HepG2 (cell line): ENCODE data around the gene NF2. TPM values are rescaled to one million over a fixed set of nuclear protein-coding genes. Genes with fewer than 3 reads are reported as not detected.

Experiments
- ATAC-seq: fragments of 200-7000 bp; cut with Tn5 transposase; 3 replicates; pipeline ENCODE4 v1.9.1; 2020; ENCODE audit warnings: mild to moderate bottlenecking, moderate library complexity
- BruUV-seq: library from RNA; stranded (reverse); fragments of 400-500 nt; replicated peaks from 2 replicates; lab custom pipeline; 2021; lab: Mats Ljungman, UMichigan
- CTCF ChIA-PET: fragments of 300-600 bp; formaldehyde crosslinking; extraction: SDS; loops from one replicate; lab custom pipeline; 2021; ENCODE audit warnings: low total read pairs, inconsistent platforms, low intra/inter-chr PET ratio; lab: Yijun Ruan, JAX
- POLR2A ChIA-PET: fragments of 350-600 bp; sonication (Branson Sonifier 250); formaldehyde crosslinking; loops from one replicate; lab custom pipeline; 2020; ENCODE audit warnings: antibody characterized with exemption, inconsistent platforms; lab: Yijun Ruan, JAX
- DNase-seq: peaks from one replicate; pipeline ENCODE4 v3.0.0-alpha.2; 2015; ENCODE audit warnings: low spot score
- FAIRE-seq: peaks from 3 replicates; lab custom pipeline; 2011; peaks lifted over from hg19 to GRCh38; lab: Jason Lieb, UNC
- H2AFZ ChIP-seq: one replicate; pipeline ENCODE4 v1.6.1; 2011; ENCODE audit warnings: low read length, inconsistent platforms
- H3K27ac ChIP-seq: fragments of 300-600 bp; 3 replicates; pipeline ENCODE4 v1.8.0; 2011; ENCODE audit warnings: mixed run types, mild to moderate bottlenecking, mixed read lengths, low read length, inconsistent platforms; ENCODE audit not compliant: insufficient read depth; ENCODE audit errors: extremely low read length
- H3K27me3 ChIP-seq, 2 experiments: fragments of 200-600 bp in 1 of 2; 2 replicates in 1 of 2; 3 replicates in 1 of 2; pipeline versions ENCODE4 v1.6.0 to v1.8.0; 2011; ENCODE audit warnings: low read length in 2 of 2, mild to moderate bottlenecking in 2 of 2, moderate library complexity in 2 of 2, inconsistent platforms in 1 of 2; ENCODE audit not compliant: insufficient read depth in 2 of 2, control insufficient read depth in 1 of 2
- H3K36me3 ChIP-seq, 2 experiments: fragments of 200-600 bp in 1 of 2; replicated peaks in 1 of 2; 2 replicates in 1 of 2; 3 replicates in 1 of 2; pipeline versions ENCODE4 v1.5.1 to v1.8.0; 2011; ENCODE audit warnings: low read length in 2 of 2, inconsistent platforms in 1 of 2; ENCODE audit not compliant: insufficient read depth in 2 of 2, control insufficient read depth in 1 of 2
- H3K4me1 ChIP-seq: 2 replicates; pipeline ENCODE4 v1.5.1; 2012; ENCODE audit warnings: low read length, inconsistent platforms; ENCODE audit not compliant: insufficient read depth
- H3K4me2 ChIP-seq: 2 replicates; pipeline ENCODE4 v1.6.0; 2011; ENCODE audit warnings: low read depth, low read length, inconsistent platforms
- H3K4me3 ChIP-seq, 3 experiments: fragments of 200-600 bp in 1 of 3; sonication (generic), shearing (Covaris generic) in 1 of 3; replicated peaks in 1 of 3; 2 replicates each; pipeline ENCODE4 v1.5.1; 2011 to 2016; ENCODE audit warnings: low read length in 3 of 3, inconsistent platforms in 2 of 3, low read depth in 2 of 3, mild to moderate bottlenecking in 2 of 3, control low read depth in 1 of 3, mixed read lengths in 1 of 3; ENCODE audit not compliant: insufficient read depth in 1 of 3
- H3K79me2 ChIP-seq: one replicate; pipeline ENCODE4 v1.6.1; 2011; ENCODE audit warnings: low read length, inconsistent platforms; ENCODE audit not compliant: insufficient read depth
- H3K9ac ChIP-seq: 2 replicates; pipeline ENCODE4 v1.6.0; 2011; ENCODE audit warnings: mild to moderate bottlenecking, low read depth, low read length, inconsistent platforms; ENCODE audit not compliant: insufficient read depth
- H3K9me3 ChIP-seq: 2 replicates; pipeline ENCODE4 v1.5.1; 2012; ENCODE audit warnings: mild to moderate bottlenecking, low read length
- H4K20me1 ChIP-seq: 2 replicates; pipeline ENCODE4 v1.6.0; 2011; ENCODE audit warnings: inconsistent platforms, mild to moderate bottlenecking, low read length, moderate library complexity; ENCODE audit not compliant: insufficient read depth
- HCFC1 ChIP-seq: fragments of 150-350 bp; IDR thresholded peaks from 2 replicates; pipeline ENCODE4 v1.6.1; 2014; ENCODE audit warnings: low read depth, low read length
- MAFK ChIP-seq, 2 experiments: IDR thresholded peaks in 1 of 2; conservative IDR thresholded peaks in 1 of 2; 2 replicates each; pipeline ENCODE4 v1.6.1; 2011; ENCODE audit warnings: improper control_type of control experiment in 2 of 2, low read length in 2 of 2
- MED8 ChIP-seq: sonication (generic); formaldehyde crosslinking; IDR thresholded peaks from 2 replicates; pipeline ENCODE4 v1.8.1; 2023; ENCODE audit warnings: mild to moderate bottlenecking, missing genetic modification reagents; ENCODE audit not compliant: insufficient replicate concordance
- NCOA5 ChIP-seq: sonication (generic); formaldehyde crosslinking; IDR thresholded peaks from 2 replicates; pipeline ENCODE4 v1.4.0; 2020; ENCODE audit warnings: missing genetic modification reagents
- NFRKB ChIP-seq: fragments of 450-650 bp; IDR thresholded peaks from 2 replicates; pipeline ENCODE4 v1.6.1; 2017
- NR2F2 ChIP-seq: IDR thresholded peaks from 2 replicates; pipeline ENCODE4 v1.6.1; 2012; ENCODE audit warnings: low read depth, inconsistent platforms, borderline replicate concordance
- PHF5A ChIP-seq: IDR thresholded peaks from one replicate; pipeline ENCODE4 v1.6.1; 2018; ENCODE audit warnings: low read depth, missing genetic modification reagents; ENCODE audit not compliant: unreplicated experiment
- ZBTB34 ChIP-seq: sonication (generic); formaldehyde crosslinking; IDR thresholded peaks from 2 replicates; pipeline ENCODE4 v1.8.0; 2022; ENCODE audit warnings: mild to moderate bottlenecking, missing genetic modification reagents
- ZNF205 ChIP-seq: IDR thresholded peaks from 2 replicates; pipeline ENCODE4 v1.6.1; 2018; ENCODE audit warnings: missing biosample characterization, missing genetic modification reagents
- ZNF550 ChIP-seq: sonication (generic); formaldehyde crosslinking; IDR thresholded peaks from 2 replicates; pipeline ENCODE4 v1.4.0; 2020; ENCODE audit warnings: mild to moderate bottlenecking, missing genetic modification reagents, borderline replicate concordance
- ZNF567 ChIP-seq: sonication (generic); formaldehyde crosslinking; IDR thresholded peaks from 2 replicates; pipeline ENCODE4 v1.8.1; 2023; ENCODE audit warnings: mild to moderate bottlenecking, missing genetic modification reagents, borderline replicate concordance
- ZNF788 ChIP-seq: sonication (generic); formaldehyde crosslinking; IDR thresholded peaks from 2 replicates; pipeline ENCODE4 v1.5.0; 2020; ENCODE audit warnings: mild to moderate bottlenecking, missing genetic modification reagents, borderline replicate concordance
- WGBS: methylation state at CpG from one replicate; pipeline ENCODE4 v1.1.6; 2017; ENCODE audit warnings: low lambda C conversion rate; 5-methylcytosine and 5-hydroxymethylcytosine counted together
- in situ Hi-C: cut with HindIII; loops from 2 replicates; pipeline ENCODE4 v1.10.0; 2017; ENCODE audit warnings: low pct_unique_long_range_greater_than_20kb; ENCODE audit not compliant: extremely low pct_ligation_motif_present
- intact Hi-C: fragments of 100-400 bp; cut with micrococcal nuclease; formaldehyde crosslinking; loops from one replicate; pipeline ENCODE4 v1.10.0; 2022; ENCODE audit not compliant: unreplicated experiment
- polyA plus RNA-seq, 8 experiments: library from polyadenylated mRNA; depleted of rRNA in 3 of 8; stranded (reverse) in 7 of 8; unstranded in 1 of 8; fragments of >200 nt; fragmentation: Illumina TruSeq in 4 of 8; extraction: Trizol in 4 of 8; gene quantifications; 2 replicates each; pipeline versions ENCODE4 v1.2.1 to v1.2.3, GENCODE V29; 2011 to 2016; ENCODE audit warnings: low read depth in 4 of 8, missing spikeins in 1 of 8, mixed read lengths in 1 of 8; ENCODE audit not compliant: insufficient read depth in 1 of 8
- total RNA-seq, 5 experiments: library from RNA; depleted of rRNA; stranded (reverse); fragments of >200 nt; fragmentation: Illumina TruSeq; extraction: Trizol; gene quantifications; 2 replicates each; pipeline ENCODE4 v1.2.3, GENCODE V29; 2016; ENCODE audit warnings: low read depth in 1 of 5
- TF ChIP-seq, protein P1 (sequence below): sonication (generic); formaldehyde crosslinking; IDR thresholded peaks from 2 replicates; pipeline ENCODE4 v1.4.0; 2020; ENCODE audit warnings: missing genetic modification reagents

NF2 gene
- total and polyA plus RNA-seq, 2 of the 13 experiments (the other 11 are each of a cell fraction or from before 2014, with no cell fraction given) = 9.3 to 33.3 TPM

DNA sequence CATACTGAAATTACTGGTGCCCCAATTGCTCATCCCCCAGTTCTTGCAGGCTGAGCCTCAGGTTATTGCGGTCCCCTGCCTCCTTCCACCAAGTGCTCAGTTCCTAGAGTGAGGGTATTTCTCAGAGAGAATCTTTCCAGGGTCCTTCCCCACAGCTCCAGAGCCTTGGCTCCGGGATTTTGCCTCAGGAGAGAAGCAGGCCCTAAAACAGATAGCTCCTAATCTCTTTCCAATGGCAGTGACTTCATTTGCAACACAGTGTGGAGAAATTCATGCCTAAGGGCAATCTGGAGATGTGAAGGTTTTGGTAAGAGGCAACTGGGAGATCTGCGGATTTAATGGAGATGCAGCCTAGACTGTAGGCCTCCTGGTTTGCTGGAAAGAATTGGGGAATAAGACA, 2.9 kb downstream of the NF2 start:
- no peak for ATAC-seq

More for the DNA sequence above, 2.9 kb downstream of the NF2 start:
- intact Hi-C loops = no loop called here
- BruUV-seq = no TSS peak
- FAIRE-seq (no peak), DNase-seq (no peak)
- Histone ChIP-seq H3K9ac (no peak overlapping the region), H3K79me2 (peaks cover 50% of the 10 kb centered on the region), H4K20me1 (no peaks in the 10 kb centered on the region), H3K36me3 (no peaks in the 10 kb centered on the region), H3K4me1 (peaks cover 24% of the 10 kb centered on the region), H3K4me3 (no peak overlapping the region), H3K9me3 (no peaks in the 10 kb centered on the region), H3K27me3 (no peaks in the 10 kb centered on the region; a peak in 1 of 5 replicates), H2AFZ (no peak overlapping the region), H3K27ac (no peak overlapping the region), H3K4me2 (no peak overlapping the region)
- in situ Hi-C loops = no loop called here
- ChIA-PET POLR2A (interaction anchor here (2.2 kb wide), 1 partner anchor 9 kb away, joined by 14 read pairs; no protein-coding TSS in a partner anchor), CTCF (no interaction called here)
- TF ChIP-seq NR2F2 (no peak), ZNF205 (CRISPR knock-in tag) (no peak), ZNF550 (CRISPR knock-in tag) (no peak), MED8 (CRISPR knock-in tag) (no peak), NCOA5 (no peak), ZNF567 (CRISPR knock-in tag) (no peak), HCFC1 (no peak), PHF5A (no peak), MAFK (conservative IDR thresholded peaks at IDR 0.05 in 1 of 2, IDR thresholded peaks at IDR 0.05 in 1 of 2; ENCODE audit: low read length in 2 of 2) (no peak), NFRKB (no peak), ZBTB34 (CRISPR knock-in tag) (no peak), ZNF788 (CRISPR knock-in tag) (no peak)
- TF ChIP-seq, protein P1, sequence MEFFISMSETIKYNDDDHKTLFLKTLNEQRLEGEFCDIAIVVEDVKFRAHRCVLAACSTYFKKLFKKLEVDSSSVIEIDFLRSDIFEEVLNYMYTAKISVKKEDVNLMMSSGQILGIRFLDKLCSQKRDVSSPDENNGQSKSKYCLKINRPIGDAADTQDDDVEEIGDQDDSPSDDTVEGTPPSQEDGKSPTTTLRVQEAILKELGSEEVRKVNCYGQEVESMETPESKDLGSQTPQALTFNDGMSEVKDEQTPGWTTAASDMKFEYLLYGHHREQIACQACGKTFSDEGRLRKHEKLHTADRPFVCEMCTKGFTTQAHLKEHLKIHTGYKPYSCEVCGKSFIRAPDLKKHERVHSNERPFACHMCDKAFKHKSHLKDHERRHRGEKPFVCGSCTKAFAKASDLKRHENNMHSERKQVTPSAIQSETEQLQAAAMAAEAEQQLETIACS (CRISPR knock-in tag) = no peak
- 100% methylated on average over 3 of the region's 3 CpGs for WGBS
